Fibroblast of skin of right biceps (primary cell): ENCODE measurements around the gene YJEFN3.

Experiments
- DNase-seq: peaks from one replicate; pipeline ENCODE4 v3.0.0-alpha.2; 2013

YJEFN3 gene

GRCh38 chr19:19528721-19529490 lies at the start of gene YJEFN3:
TSS of gene YJEFN3 (plus strand) at chr19:19528911. CDS start at chr19:19528933, 22 bp downstream.
- DNase-seq, result peak; percentile 66

GRCh38 chr19:19480688-19481087 lies 48.0 kb upstream of the YJEFN3 start:
- no peak for DNase-seq

GRCh38 chr19:19482809-19483596 lies 45.7 kb upstream of the YJEFN3 start:
- DNase-seq, result peak; percentile 20

DNA sequence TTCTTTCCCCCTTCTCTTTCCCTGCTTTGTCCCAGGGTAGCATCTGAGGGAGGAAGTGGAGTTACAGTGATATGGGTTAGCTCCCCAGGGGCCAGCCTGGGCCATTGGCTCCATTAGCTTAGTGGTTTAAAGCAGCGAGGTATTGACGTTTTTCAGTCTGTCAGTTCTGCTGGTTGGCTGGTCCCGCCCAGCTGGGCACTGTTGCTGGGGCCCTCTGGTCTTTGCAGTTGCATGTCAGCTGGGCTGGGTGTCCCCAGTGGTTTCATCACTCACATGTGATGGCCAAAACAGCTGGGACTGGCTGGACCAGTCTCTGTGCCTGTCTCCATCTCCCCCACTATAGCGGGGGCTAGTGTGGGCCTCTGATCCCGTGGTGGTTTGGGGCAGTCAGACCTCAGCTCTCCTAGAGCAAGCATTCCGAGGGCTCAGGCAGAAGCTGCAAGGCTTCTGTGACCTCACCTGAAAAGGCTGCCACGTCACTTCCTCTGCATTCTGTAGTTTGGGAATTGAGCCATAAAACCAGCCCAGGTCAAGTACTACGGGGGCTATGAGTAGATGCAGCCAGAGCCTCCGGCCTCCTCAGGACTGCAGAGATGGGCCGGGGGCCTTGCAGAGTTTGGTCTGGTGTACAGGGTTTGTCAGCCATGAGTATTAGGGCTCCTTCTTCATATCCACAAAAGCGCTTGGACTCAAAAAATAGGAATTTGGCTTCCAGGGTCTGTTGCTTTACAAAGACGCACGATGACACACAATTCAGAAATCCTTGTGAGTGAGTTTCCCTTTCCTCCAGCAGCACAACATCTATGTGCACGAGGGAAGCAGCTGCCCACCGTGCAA lies 43.3 kb upstream of the YJEFN3 start:
- peak; percentile 60 for DNase-seq

DNA sequence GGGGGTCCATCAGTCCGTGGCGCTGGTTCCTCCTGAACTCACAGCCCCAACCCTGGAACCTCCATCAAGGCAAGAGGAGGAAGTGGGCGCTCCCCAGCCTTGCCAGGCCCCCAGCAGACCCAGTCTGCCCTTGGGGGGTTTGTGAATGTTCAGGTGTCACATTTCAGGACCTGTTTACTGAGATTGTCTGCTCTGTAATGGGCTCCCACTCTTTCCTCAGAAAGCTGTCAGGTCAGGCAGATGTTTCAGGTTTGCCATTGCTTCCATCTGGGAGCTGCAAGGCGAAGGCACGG lies 42.8 kb upstream of the YJEFN3 start:
- DNase-seq, result no peak

DNA sequence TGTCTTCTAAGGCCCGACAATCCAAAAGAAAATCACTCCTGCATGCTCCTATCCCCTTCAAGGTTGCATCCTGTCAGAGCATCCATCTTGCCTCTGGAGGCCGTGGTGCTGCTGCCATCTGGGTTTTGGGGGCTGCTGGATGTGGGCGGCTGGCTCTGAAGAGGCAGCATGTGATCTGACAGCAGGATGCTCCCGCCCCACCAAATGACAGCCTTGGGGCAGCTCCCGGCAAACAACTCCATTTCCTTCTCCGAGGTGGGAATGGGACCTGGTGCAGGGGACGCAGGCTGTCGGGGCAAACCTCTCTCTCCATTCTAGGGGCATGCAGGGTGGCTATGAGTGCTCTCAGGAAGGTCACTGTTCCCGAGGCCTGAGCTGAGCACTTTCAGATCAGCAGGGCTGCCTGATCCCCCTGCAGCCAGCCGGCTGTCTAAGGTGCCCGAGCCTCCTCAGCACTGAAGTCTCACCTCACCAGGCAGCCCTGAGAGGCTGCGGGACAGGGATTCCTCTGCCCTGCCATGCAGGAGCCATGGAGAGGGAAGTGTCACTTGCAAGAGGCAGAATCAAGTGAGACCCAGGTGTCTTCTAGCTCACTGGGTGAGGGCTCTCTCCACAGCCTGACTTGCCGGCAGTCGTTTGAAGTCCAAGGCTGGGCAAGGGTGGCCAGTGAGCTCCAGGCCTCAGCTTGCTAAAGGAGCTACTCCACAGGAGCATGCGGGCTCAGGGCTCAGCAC lies 42.2 kb upstream of the YJEFN3 start:
- no peak for DNase-seq

DNA sequence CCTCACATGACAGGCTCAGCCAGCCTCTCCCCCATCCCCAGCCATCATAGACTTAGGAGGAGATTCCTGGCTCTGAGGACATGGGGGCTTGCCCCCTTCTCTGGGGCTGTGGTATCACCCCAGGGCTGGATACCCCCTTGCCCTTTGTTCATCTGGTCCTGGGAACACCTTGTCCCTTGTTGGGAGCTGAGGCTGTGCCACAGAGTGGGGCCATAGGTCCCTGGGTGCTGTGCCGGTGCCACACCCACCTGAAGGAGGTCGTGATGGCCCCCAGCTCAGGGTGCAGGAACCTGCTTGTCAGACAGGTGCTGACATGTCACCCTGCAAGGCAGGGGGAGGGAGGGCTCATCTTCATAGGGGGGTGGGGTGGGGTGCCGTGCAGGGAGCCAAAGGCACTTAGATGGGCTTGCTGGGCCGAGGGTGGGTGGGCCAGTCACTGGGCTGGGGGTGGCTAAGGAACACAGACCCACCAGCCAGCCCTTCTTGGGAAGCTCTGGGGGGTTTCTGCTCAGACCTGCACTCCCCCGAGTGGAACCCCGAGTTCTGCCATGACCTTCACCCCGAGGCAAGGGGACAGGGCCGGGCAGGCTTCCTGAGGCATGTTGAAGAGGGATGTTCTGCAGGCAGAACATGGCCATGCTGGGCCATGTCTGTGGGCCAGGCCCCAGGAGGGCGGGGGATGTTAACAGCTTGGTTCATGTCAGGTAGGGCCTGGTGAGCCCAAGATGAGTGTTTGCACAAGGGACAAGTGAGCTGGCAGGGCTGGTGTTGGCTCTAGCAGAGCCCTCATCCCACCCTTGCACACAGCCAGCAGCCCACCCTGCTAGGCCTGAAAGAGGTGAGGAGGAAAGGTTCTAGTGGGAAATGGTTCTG lies 41.4 kb upstream of the YJEFN3 start:
- DNase-seq, result no peak

DNA sequence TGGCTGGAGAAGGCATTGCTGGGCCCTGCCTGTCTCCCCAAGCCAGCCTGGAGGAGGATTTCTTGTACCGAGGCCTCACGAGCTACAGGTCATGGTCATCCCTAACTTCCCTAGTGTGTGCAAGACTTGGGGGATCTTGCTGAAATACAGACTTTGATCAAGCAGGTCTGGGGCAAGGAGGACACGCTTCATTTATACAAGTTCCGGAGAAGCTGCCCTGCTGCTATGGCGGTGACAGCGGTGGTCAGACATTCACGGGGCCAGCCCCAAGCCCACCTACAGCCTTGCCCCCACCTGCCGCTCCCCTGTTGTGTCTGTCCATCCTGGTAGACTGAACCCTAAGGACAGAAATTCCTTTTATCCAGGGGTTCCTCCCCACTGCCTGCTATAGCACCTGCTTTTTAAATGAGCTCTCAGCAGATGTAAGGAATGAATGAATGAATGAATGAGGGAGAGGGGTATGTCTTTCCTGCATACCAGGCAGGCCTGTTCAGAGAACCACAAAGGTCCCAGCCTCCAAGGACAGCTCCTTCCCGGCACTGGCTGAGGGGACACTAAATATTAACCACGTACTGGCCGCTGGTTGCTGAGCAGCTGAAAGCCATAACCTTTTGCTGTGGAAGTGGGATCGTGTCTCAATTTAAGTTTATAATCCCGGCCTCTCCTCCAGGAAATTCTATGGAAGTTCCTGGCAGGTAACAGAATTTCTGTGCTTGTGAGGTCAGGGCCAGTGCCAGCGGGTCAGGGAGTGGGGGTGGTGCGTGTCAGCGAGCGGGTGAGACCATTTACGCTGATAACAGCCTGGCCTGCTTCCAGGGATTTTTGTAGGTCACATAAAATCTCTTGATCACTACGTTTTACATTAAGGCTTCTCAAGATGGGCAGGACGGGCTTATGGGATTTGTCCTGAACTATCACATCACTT lies 40.5 kb upstream of the YJEFN3 start:
- DNase-seq, result peak; percentile 18

DNA sequence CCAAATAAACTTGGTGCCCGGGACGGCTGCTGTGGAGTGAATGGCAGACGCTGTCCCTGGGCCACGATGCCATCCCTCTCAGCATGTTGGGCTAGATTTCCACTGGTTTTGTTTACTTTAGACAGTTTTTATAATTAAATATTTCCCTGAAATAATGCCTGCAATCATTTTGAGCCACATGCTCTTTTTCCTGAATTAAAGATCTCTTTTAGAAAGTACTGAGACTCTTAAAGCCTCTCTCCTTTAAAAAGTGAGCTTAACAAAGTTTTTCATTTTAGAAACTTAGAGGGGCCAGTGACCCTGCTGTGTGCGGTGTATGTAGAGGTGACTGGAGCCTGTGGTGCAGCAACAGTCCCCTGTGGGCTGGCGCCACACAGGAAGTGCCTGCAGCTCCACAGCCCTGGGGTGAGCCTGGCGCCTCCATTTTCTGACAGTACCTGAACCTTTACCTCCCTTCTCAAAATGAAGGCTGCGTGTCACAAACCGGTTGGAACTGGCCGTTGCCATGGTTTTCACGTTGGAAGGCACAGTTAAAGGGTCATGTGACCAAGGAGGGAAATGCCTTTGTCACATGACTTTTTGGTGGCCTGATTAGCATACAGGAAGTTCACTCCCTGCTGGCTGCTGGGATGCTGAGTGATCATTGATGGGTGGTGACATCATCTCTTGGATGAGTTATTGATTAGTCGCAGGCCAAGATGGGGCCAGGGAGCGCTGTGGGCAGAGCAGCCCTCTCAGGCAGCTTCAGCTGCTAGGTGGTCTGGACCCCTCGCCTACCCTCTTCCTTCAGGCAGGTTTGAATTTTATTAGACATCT lies 39.6 kb upstream of the YJEFN3 start:
- DNase-seq, result peak; percentile 98

DNA sequence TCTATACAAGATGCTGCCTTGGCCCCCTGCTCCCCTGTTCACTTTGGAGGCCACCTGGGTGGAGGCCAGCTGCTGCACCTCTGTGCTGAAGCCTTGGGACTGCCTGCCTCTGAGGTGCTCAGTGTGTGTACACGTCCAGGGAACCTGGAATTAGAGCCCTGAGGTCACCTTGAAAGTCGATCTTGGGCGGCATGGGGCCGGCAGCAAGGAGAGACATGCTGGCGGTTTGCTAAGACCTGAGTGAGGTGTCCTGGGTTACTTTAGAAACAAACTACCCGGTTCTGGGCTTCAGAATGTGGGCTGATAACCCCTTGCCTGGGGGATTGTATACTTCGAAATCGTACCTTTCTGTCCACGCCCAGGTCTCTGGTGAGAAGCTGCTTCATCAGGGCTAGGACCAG lies 38.9 kb upstream of the YJEFN3 start:
- DNase-seq, result no peak

DNA sequence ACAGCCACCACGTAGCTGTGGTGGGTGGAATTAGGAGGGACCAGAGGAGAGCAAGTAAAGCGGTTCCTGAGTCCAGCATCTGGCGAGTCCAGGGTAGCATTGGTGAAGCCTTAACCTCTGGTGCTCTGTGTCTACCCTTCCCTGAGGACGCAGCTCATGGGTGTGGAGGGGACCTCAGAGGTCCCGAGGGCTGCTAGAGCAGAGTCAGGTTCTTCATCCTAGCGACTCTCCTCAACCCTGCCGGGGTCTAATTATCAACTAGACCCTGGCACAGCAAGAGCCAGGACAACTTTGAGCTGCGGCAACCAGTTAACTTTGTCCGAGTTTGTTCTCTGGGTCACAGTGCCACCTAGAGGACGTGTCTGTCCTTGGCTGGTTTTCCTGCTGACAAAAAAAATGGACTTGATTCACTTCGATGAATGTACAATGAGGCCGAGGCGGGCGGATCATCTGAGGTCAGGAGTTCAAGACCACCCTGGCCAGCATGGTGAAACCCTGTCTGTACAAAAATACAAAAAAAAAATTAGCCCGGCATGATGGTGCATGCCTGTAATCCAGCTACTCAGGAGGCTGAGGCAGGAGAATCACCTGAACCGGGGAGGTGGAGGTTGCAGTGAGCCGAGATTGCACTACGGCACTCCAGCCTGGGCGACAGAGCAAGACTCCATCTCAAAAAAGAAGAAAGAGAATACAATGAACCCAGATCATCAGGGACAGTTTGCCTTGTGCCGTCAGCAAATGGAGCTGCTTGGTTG lies 38.3 kb upstream of the YJEFN3 start:
- peak; percentile 82 for DNase-seq

- DNase-seq, result no peak
Measured at GRCh38 chr19:19491321-19492025, 37.2 kb upstream of the YJEFN3 start.

DNA sequence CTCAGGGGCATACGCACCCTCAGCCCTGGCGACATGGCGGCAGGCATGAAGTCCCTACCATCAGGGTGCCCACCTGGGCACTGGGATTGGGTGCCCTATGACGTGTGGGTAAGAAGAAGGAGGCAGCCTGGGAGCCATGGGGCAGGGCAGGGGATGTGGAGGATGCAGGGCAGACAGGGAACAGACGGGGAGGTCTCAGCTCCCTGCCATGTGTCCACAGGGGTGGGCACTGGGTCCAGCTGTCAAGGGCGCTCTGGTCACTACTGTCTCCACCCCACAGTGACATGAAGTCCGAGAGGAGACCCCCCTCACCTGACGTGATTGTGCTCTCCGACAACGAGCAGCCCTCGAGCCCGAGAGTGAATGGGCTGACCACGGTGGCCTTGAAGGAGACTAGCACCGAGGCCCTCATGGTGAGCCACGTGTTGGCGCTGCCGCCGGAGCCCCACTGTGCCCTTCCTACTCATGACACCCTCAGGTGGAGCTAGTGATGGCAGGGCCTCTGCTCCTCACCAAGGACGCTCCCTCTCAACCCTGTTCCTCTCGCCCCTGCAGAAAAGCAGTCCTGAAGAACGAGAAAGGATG lies 36.6 kb upstream of the YJEFN3 start:
- no peak for DNase-seq

GRCh38 chr19:19493841-19494546 lies 34.7 kb upstream of the YJEFN3 start:
- DNase-seq, result no peak

DNA sequence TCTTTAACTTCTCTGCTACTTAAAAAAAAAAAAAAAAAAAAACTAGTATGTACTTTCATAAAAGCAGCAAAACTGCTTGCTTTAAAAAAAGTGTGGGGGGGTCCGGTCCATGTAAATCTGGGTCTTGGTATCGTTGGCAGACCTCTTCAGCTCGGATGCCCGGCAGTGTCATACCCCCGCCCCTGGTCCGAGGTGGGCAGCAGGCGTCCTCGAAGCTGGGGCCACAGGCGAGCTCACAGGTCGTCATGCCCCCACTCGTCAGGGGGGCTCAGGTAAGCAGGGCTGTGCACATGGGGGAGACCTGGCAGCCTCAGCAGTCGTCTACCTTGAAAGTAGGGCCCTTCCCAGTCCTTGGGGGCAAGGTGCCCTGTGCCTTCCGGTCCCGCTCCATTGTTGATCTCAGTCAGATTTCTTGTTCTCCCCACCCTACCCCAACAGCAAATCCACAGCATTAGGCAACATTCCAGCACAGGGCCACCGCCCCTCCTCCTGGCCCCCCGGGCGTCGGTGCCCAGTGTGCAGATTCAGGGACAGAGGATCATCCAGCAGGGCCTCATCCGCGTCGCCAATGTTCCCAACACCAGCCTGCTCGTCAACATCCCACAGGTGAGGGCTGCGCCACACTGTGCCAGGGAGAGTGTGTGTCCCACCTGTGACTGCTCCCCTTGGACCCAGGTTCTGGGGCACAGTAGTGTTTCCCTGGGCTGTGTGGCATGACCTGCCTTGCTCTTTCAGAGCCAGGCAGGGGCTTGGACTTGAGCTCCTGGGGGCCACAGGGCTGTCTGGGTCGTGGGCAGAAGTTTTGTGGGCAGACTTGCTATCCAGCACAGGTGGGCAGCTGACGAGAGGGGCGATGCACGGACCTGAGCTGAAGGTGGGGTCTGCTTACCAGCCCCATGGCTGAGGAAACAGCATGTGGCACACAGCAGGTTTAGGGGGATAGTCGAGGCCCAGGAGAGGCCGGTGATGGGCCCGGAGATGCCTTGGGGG lies 32.8 kb upstream of the YJEFN3 start:
- DNase-seq, result no peak
